ENCODE data around the gene HEATR5A. TPM values are rescaled to one million over a fixed set of nuclear protein-coding genes. Genes with fewer than 3 reads are reported as not detected.
A peak's percentile ranks its signal among the peaks of the same experiment; 100 is the strongest.

HEATR5A gene
- total and polyA plus RNA-seq, 2 of the 13 experiments (the other 11 are each of a cell fraction or from before 2014, with no cell fraction given) = 36.4 to 105 TPM

DNA sequence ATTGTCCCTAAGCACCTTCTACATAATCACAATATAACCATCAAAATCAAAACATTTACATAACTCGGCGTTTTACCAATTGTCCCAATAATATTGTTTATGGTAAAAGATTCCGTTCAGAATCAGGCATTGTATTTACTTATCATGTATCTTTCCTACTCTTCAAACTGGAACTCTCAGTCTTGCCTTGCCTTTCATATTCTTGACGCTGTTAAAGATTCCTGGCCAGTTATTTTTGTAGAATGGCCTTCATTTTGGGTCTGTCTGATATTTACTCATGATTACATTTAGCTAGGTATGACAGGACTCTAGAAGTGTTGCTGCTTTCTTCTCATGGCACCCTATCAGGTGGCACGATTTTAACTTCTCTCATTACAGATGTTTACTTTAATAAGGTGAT is 850 bp upstream of the HEATR5A start (continued):
- TF ChIP-seq HMGXB4 (CRISPR knock-in tag; IDR thresholded peaks at IDR 0.05; ENCODE audit: borderline replicate concordance in 1 of 2, low read depth in 1 of 2) = no peak
- TF ChIP-seq ZNF788 (CRISPR knock-in tag; IDR thresholded peaks at IDR 0.05; ENCODE audit: borderline replicate concordance) = no peak
- no peak for TF ChIP-seq TIGD3 (CRISPR knock-in tag; IDR thresholded peaks at IDR 0.05; ENCODE audit: borderline replicate concordance)
- peak; percentile 11; the same call in 1 of the 2 replicates for TF ChIP-seq NFIC (IDR thresholded peaks at IDR 0.05; ENCODE audit: low read length)
- no peak for TF ChIP-seq ZNF792 (CRISPR knock-in tag; IDR thresholded peaks at IDR 0.05)
- no peak; the same call in 1 of the 2 replicates for TF ChIP-seq ELF3 (CRISPR knock-in tag; IDR thresholded peaks at IDR 0.05)
- TF ChIP-seq TSC22D2 (CRISPR knock-in tag; IDR thresholded peaks at IDR 0.05; ENCODE audit: borderline replicate concordance) = no peak
- no peak for TF ChIP-seq ZFP36L2 (CRISPR knock-in tag; IDR thresholded peaks at IDR 0.05)
- TF ChIP-seq JUND (CRISPR knock-in tag; IDR thresholded peaks at IDR 0.05) = no peak
- no peak for TF ChIP-seq ZNF496 (CRISPR knock-in tag; IDR thresholded peaks at IDR 0.05; ENCODE audit: insufficient replicate concordance)
- no peak for TF ChIP-seq ZBTB39 (CRISPR knock-in tag; IDR thresholded peaks at IDR 0.05)
- no peak for TF ChIP-seq ZNF138 (CRISPR knock-in tag; IDR thresholded peaks at IDR 0.05; ENCODE audit: low read depth)
- TF ChIP-seq ZNF674 (CRISPR knock-in tag; IDR thresholded peaks at IDR 0.05; ENCODE audit: low read depth) = no peak
- no peak for TF ChIP-seq RNF2 (conservative IDR thresholded peaks at IDR 0.05; ENCODE audit: low read depth)
- TF ChIP-seq ZNF557 (CRISPR knock-in tag; IDR thresholded peaks at IDR 0.05) = no peak
- TF ChIP-seq ZBTB42 (CRISPR knock-in tag; IDR thresholded peaks at IDR 0.05) = no peak
- TF ChIP-seq ZNF547 (CRISPR knock-in tag; IDR thresholded peaks at IDR 0.05) = no peak
- TF ChIP-seq, protein P1, sequence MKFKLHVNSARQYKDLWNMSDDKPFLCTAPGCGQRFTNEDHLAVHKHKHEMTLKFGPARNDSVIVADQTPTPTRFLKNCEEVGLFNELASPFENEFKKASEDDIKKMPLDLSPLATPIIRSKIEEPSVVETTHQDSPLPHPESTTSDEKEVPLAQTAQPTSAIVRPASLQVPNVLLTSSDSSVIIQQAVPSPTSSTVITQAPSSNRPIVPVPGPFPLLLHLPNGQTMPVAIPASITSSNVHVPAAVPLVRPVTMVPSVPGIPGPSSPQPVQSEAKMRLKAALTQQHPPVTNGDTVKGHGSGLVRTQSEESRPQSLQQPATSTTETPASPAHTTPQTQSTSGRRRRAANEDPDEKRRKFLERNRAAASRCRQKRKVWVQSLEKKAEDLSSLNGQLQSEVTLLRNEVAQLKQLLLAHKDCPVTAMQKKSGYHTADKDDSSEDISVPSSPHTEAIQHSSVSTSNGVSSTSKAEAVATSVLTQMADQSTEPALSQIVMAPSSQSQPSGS (CRISPR knock-in tag; IDR thresholded peaks at IDR 0.05) = no peak
- TF ChIP-seq RAD21 (CRISPR knock-in tag; IDR thresholded peaks at IDR 0.05) = no peak
- TF ChIP-seq NFYB (CRISPR knock-in tag; IDR thresholded peaks at IDR 0.05) = no peak
- TF ChIP-seq ERF (CRISPR knock-in tag; IDR thresholded peaks at IDR 0.05) = 0 out of 2 replicates have a peak, but pooled peaks have one; percentile 16
- no peak for TF ChIP-seq FOXK2 (IDR thresholded peaks at IDR 0.05)
- no peak for TF ChIP-seq ZFP82 (CRISPR knock-in tag; IDR thresholded peaks at IDR 0.05; ENCODE audit: borderline replicate concordance)
- TF ChIP-seq GTF3A (CRISPR knock-in tag; conservative IDR thresholded peaks at IDR 0.05) = no peak
- no peak for TF ChIP-seq PHF20 (CRISPR knock-in tag; IDR thresholded peaks at IDR 0.05)
